GM12801 (cell line): ENCODE measurements around the gene TP63.

Experiments
- TF ChIP-seq, protein P1 (sequence below): IDR thresholded peaks from one replicate; pipeline ENCODE4 v1.5.1; 2011; ENCODE audit warnings: control low read depth; ENCODE audit not compliant: insufficient read length; ENCODE audit errors: extremely low read depth

Gene TP63

DNA sequence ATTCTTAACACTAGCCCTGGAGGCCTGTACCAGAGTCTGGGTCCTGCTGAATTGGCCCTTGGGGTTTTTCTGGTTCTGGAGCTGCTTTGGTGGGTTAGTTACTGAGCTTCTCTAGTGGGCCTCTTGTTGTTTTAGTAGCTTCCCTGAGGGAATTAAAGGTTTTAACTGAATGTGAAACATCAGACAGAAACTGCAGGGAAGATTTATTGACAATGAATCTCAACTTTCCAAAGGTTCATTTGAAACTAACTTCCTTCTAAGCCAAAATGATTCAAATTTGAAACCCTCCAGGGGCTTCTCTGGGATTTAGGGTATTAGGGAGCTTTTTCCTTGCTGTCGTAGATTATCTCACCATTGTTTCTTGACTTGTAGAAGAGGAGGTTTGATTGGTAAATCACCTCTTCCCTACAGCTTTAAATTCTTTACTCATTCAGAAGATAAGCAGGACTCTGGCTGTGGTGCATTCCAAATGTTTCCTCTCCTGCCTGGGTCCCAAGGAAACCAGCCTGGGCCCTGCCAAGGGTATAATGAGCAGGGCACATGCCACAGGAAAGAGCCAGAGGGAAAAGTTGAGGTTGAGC is 71.0 kb downstream of the TP63 start:
- TF ChIP-seq, protein P1, sequence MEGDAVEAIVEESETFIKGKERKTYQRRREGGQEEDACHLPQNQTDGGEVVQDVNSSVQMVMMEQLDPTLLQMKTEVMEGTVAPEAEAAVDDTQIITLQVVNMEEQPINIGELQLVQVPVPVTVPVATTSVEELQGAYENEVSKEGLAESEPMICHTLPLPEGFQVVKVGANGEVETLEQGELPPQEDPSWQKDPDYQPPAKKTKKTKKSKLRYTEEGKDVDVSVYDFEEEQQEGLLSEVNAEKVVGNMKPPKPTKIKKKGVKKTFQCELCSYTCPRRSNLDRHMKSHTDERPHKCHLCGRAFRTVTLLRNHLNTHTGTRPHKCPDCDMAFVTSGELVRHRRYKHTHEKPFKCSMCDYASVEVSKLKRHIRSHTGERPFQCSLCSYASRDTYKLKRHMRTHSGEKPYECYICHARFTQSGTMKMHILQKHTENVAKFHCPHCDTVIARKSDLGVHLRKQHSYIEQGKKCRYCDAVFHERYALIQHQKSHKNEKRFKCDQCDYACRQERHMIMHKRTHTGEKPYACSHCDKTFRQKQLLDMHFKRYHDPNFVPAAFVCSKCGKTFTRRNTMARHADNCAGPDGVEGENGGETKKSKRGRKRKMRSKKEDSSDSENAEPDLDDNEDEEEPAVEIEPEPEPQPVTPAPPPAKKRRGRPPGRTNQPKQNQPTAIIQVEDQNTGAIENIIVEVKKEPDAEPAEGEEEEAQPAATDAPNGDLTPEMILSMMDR: no peak

DNA sequence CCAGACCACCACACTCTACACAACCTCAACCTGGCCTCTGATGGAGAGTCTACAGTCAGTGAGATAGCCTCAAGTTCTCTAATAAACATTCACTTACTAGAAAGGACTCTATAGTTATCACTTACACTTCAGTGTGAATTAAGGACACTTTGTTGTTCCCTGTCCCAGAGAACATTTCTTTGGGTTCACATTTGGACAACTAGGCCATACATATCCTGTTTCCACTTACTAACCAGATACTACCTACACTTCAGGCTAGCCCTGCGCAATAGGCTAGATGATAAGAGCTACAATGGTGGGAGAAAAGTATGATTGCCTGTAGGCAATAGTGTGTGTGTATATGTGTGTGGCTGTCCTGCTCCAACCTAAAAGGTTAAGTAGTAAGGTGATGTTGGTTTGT is 72.7 kb downstream of the TP63 start:
- TF ChIP-seq, protein P1: no peak

- TF ChIP-seq, protein P1: no peak
Observed at GRCh38 chr3:189708375-189708774, 77.2 kb downstream of the TP63 start.

GRCh38 chr3:189710620-189711402 is 79.6 kb downstream of the TP63 start:
- TF ChIP-seq, protein P1: no peak

GRCh38 chr3:189712906-189713483 is 81.8 kb downstream of the TP63 start:
- TF ChIP-seq, protein P1: no peak

GRCh38 chr3:189714991-189715961 is 84.1 kb downstream of the TP63 start:
- TF ChIP-seq, protein P1: no peak

GRCh38 chr3:189718215-189718614 is 87.0 kb downstream of the TP63 start:
- TF ChIP-seq, protein P1: no peak
